CD4-positive, CD25-positive, alpha-beta regulatory T cell (primary cell): ENCODE measurements around the gene CRISPLD2. TPM values are rescaled to one million over a fixed set of nuclear protein-coding genes. Genes with fewer than 3 reads are reported as not detected.
"Not testable (repeated sequence)": the region's sequence is repeated elsewhere in the genome, so short reads cannot be mapped to it uniquely, and the experiment has no call there.

Source experiments
- ATAC-seq, 2 donors: fragments of 150-1000 bp; cut with Tn5 transposase; one replicate each; pipeline ENCODE4 v1.10.0; 2021; ENCODE audit warnings: low read depth in 2 of 2, moderate number of reproducible peaks in 2 of 2, moderate library complexity in 1 of 2
- DNase-seq, 3 donors: peaks; one replicate each; pipeline versions ENCODE4 v3.0.0 to v3.0.0-alpha.2; 2012 to 2022; ENCODE audit warnings: mixed read lengths in 1 of 3
- H3K27ac ChIP-seq: one replicate; pipeline ENCODE4 v1.7.0; 2013; ENCODE audit warnings: mild to moderate bottlenecking, low read length; ENCODE audit not compliant: insufficient read depth, poor library complexity, severe bottlenecking
- H3K27me3 ChIP-seq: one replicate; pipeline ENCODE4 v1.7.0; 2013; ENCODE audit warnings: low read length; ENCODE audit not compliant: control insufficient read depth, insufficient read depth
- H3K36me3 ChIP-seq: one replicate; pipeline ENCODE4 v1.7.0; 2013; ENCODE audit warnings: mild to moderate bottlenecking, low read length, moderate library complexity; ENCODE audit not compliant: control insufficient read depth, insufficient read depth
- H3K4me1 ChIP-seq: 2 replicates; pipeline ENCODE4 v1.7.0; 2013; ENCODE audit warnings: mild to moderate bottlenecking, low read length; ENCODE audit not compliant: insufficient read depth, control insufficient read depth, poor library complexity, severe bottlenecking
- H3K4me3 ChIP-seq: one replicate; pipeline ENCODE4 v1.7.0; 2013; ENCODE audit warnings: low read depth, mild to moderate bottlenecking, low read length, moderate library complexity
- H3K9me3 ChIP-seq, 2 experiments: 1 replicate in 1 of 2; 2 replicates in 1 of 2; pipeline ENCODE4 v1.7.0; 2013; ENCODE audit warnings: low read length in 2 of 2, mild to moderate bottlenecking in 1 of 2, moderate library complexity in 1 of 2; ENCODE audit not compliant: control insufficient read depth in 2 of 2
- H3K27ac Mint-ChIP-seq, 3 donors: one replicate each; pipeline ENCODE4 v1.8.0; 2020 to 2022; ENCODE audit warnings: mild to moderate bottlenecking in 3 of 3, mixed read lengths in 3 of 3, moderate library complexity in 2 of 3
- H3K27me3 Mint-ChIP-seq: one replicate; pipeline ENCODE4 v1.8.0; 2022; ENCODE audit warnings: mild to moderate bottlenecking, mixed read lengths
- H3K36me3 Mint-ChIP-seq: one replicate; pipeline ENCODE4 v1.8.0; 2020; ENCODE audit warnings: mixed read lengths
- H3K4me1 Mint-ChIP-seq, 4 donors: one replicate each; pipeline ENCODE4 v1.8.0; 2020 to 2022; ENCODE audit warnings: mixed read lengths in 4 of 4, mild to moderate bottlenecking in 1 of 4
- H3K4me3 Mint-ChIP-seq, 4 donors: one replicate each; pipeline ENCODE4 v1.8.0; 2020 to 2022; ENCODE audit warnings: mild to moderate bottlenecking in 4 of 4, mixed read lengths in 4 of 4, moderate library complexity in 3 of 4
- H3K9me3 Mint-ChIP-seq, 7 donors: one replicate each; pipeline ENCODE4 v1.8.0; 2020 to 2022; ENCODE audit warnings: mixed read lengths in 7 of 7, mild to moderate bottlenecking in 3 of 7, moderate library complexity in 2 of 7
- polyA plus RNA-seq, 4 donors: library from polyadenylated mRNA; unstranded; fragments of 300-500 nt; fragmentation: Illumina TruSeq; gene quantifications; one replicate each; pipeline ENCODE4 v1.2.3, GENCODE V29; 2021
- total RNA-seq: library from RNA; stranded (reverse); gene quantifications from one replicate; pipeline ENCODE4 v1.2.3, GENCODE V29; 2022

Gene CRISPLD2
- total and polyA plus RNA-seq, 5 donors from 2014 or later, result 0.16 to 0.54 (median 0.30) TPM; not detected in 2

DNA sequence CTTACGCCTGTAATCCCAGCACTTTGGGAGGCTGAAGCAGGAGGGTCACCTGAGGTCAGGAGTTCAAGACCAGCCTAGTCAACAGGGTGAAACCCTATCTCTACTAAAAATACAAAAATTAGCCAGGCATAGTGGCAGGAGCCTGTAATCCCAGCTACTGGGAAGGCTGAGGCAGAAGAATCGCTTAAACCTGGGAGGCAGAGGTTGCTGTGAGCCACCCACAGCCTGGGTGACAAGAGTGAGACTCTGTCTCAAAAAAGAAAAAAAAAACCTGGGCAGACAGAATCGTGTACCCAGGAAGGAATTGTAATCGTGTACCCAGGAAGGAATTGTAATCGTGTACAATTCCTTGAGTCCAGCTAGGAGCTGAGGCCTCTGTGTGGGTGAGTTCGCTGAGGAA, 118.8 kb downstream of the CRISPLD2 start:
- H3K4me3 Mint-ChIP-seq, ATAC-seq, H3K36me3 Mint-ChIP-seq: not testable (repeated sequence)

GRCh38 chr16:84940670-84941551, 121.1 kb downstream of the CRISPLD2 start:
- no peak overlapping the region for H3K27ac Mint-ChIP-seq
- no peak overlapping the region for H3K4me3 ChIP-seq
- peaks cover 1% of the 10 kb centered on the region for H3K27me3 ChIP-seq
- no peaks in the 10 kb centered on the region for H3K36me3 ChIP-seq
- no peak for ATAC-seq
- H3K4me1 Mint-ChIP-seq, result no peaks in the 10 kb centered on the region
- no peaks in the 10 kb centered on the region for H3K4me1 ChIP-seq
- peaks cover 0 to 10% (median 0%) of the 10 kb centered on the region in 7 donors for H3K9me3 Mint-ChIP-seq
- no peak for DNase-seq
- no peak overlapping the region for H3K4me3 Mint-ChIP-seq
- H3K27me3 Mint-ChIP-seq, result no peaks in the 10 kb centered on the region
- no peaks in the 10 kb centered on the region for H3K9me3 ChIP-seq
- H3K27ac ChIP-seq, result no peak overlapping the region
- no peaks in the 10 kb centered on the region for H3K36me3 Mint-ChIP-seq

More for the DNA sequence above, 118.8 kb downstream of the CRISPLD2 start:
- not testable (repeated sequence) for H3K27ac Mint-ChIP-seq, H3K27me3 ChIP-seq, H3K4me1 ChIP-seq, H3K36me3 ChIP-seq, H3K27ac ChIP-seq, H3K4me3 ChIP-seq, H3K4me1 Mint-ChIP-seq, H3K27me3 Mint-ChIP-seq, H3K9me3 ChIP-seq, DNase-seq, H3K9me3 Mint-ChIP-seq

GRCh38 chr16:84941921-84942320, 122.1 kb downstream of the CRISPLD2 start:
- Histone ChIP-seq H3K9me3 (no peaks in the 10 kb centered on the region), H3K4me1 (no peaks in the 10 kb centered on the region), H3K27me3 (peaks cover 1% of the 10 kb centered on the region), H3K36me3 (no peaks in the 10 kb centered on the region), H3K27ac (no peak overlapping the region), H3K4me3 (no peak overlapping the region)
- H3K36me3 Mint-ChIP-seq, result no peaks in the 10 kb centered on the region
- DNase-seq (no peak), ATAC-seq (no peak)
- no peaks in the 10 kb centered on the region for H3K4me1 Mint-ChIP-seq
- H3K4me3 Mint-ChIP-seq, result no peak overlapping the region
- no peaks in the 10 kb centered on the region for H3K27me3 Mint-ChIP-seq
- peak overlapping the region in 1 of 3 donors; percentile 20 for H3K27ac Mint-ChIP-seq
- H3K9me3 Mint-ChIP-seq, result peaks cover 0 to 10% (median 0%) of the 10 kb centered on the region in 7 donors

- no peaks in the 10 kb centered on the region for H3K36me3 Mint-ChIP-seq
- no peak overlapping the region for H3K4me3 Mint-ChIP-seq
- no peaks in the 10 kb centered on the region for H3K27me3 Mint-ChIP-seq
- no peaks in the 10 kb centered on the region for H3K36me3 ChIP-seq
- DNase-seq (no peak), ATAC-seq (no peak)
- H3K27ac ChIP-seq, result no peak overlapping the region
- no peaks in the 10 kb centered on the region for H3K9me3 ChIP-seq
- no peak overlapping the region for H3K27ac Mint-ChIP-seq
- peaks cover 1% of the 10 kb centered on the region for H3K27me3 ChIP-seq
- H3K4me1 ChIP-seq, result no peaks in the 10 kb centered on the region
- no peaks in the 10 kb centered on the region for H3K4me1 Mint-ChIP-seq
- no peak overlapping the region for H3K4me3 ChIP-seq
- peaks cover 0 to 10% (median 0%) of the 10 kb centered on the region in 7 donors for H3K9me3 Mint-ChIP-seq
Measured at GRCh38 chr16:84942786-84943185, 123.0 kb downstream of the CRISPLD2 start.

GRCh38 chr16:84943620-84944019, 123.8 kb downstream of the CRISPLD2 start:
- H3K4me1 Mint-ChIP-seq, result no peaks in the 10 kb centered on the region
- H3K27me3 Mint-ChIP-seq, result no peaks in the 10 kb centered on the region
- no peak for ATAC-seq
- H3K9me3 ChIP-seq, result no peaks in the 10 kb centered on the region
- DNase-seq, result no peak
- no peak overlapping the region for H3K4me3 Mint-ChIP-seq
- peaks cover 1% of the 10 kb centered on the region for H3K27me3 ChIP-seq
- no peak overlapping the region for H3K27ac ChIP-seq
- no peak overlapping the region for H3K4me3 ChIP-seq
- no peaks in the 10 kb centered on the region for H3K36me3 Mint-ChIP-seq
- H3K36me3 ChIP-seq, result no peaks in the 10 kb centered on the region
- H3K4me1 ChIP-seq, result no peaks in the 10 kb centered on the region
- H3K27ac Mint-ChIP-seq, result peak overlapping the region in 1 of 3 donors; percentile 12
- H3K9me3 Mint-ChIP-seq, result peaks cover 0 to 10% (median 0%) of the 10 kb centered on the region in 7 donors

GRCh38 chr16:84947022-84947421, 127.2 kb downstream of the CRISPLD2 start:
- Histone ChIP-seq H3K9me3 (no peaks in the 10 kb centered on the region), H3K36me3 (no peaks in the 10 kb centered on the region), H3K4me1 (no peaks in the 10 kb centered on the region), H3K27ac (no peak overlapping the region), H3K4me3 (no peak overlapping the region), H3K27me3 (peaks cover 1% of the 10 kb centered on the region)
- DNase-seq (no peak), ATAC-seq (no peak)
- Mint-ChIP-seq H3K4me1 (peaks cover 0 to 3% (median under 1%) of the 10 kb centered on the region in 4 donors), H3K4me3 (no peak overlapping the region), H3K27me3 (peaks cover 2% of the 10 kb centered on the region), H3K9me3 (peaks cover 0 to 6% (median 0%) of the 10 kb centered on the region in 7 donors), H3K36me3 (no peaks in the 10 kb centered on the region), H3K27ac (no peak overlapping the region)

- no peak overlapping the region for H3K4me3 Mint-ChIP-seq
- H3K27ac Mint-ChIP-seq, result no peak overlapping the region
- no peaks in the 10 kb centered on the region for H3K36me3 Mint-ChIP-seq
- no peaks in the 10 kb centered on the region for H3K9me3 ChIP-seq
- peaks cover 1% of the 10 kb centered on the region for H3K27me3 ChIP-seq
- DNase-seq (no peak), ATAC-seq (no peak)
- no peaks in the 10 kb centered on the region for H3K36me3 ChIP-seq
- H3K4me1 ChIP-seq, result no peaks in the 10 kb centered on the region
- no peak overlapping the region for H3K27ac ChIP-seq
- no peak overlapping the region for H3K4me3 ChIP-seq
- H3K9me3 Mint-ChIP-seq, result peaks cover 0 to 2% (median 0%) of the 10 kb centered on the region in 7 donors
- peaks cover 6% of the 10 kb centered on the region for H3K27me3 Mint-ChIP-seq
- H3K4me1 Mint-ChIP-seq, result peaks cover 0 to 5% (median 2%) of the 10 kb centered on the region in 4 donors
Measured at GRCh38 chr16:84947996-84948850, 128.4 kb downstream of the CRISPLD2 start.
